Esophagus (tissue), 2 donors: ENCODE results near the gene UNG. TPM values are rescaled to one million over a fixed set of nuclear protein-coding genes. Genes with fewer than 3 reads are reported as not detected.

Experiments used
- H3K27ac ChIP-seq, 2 donors: one replicate each; pipeline ENCODE4 v1.5.1; 2013; ENCODE audit warnings: low read depth in 2 of 2, mild to moderate bottlenecking in 2 of 2, inconsistent platforms in 1 of 2, low read length in 1 of 2, moderate library complexity in 1 of 2
- H3K27me3 ChIP-seq, 2 donors: one replicate each; pipeline ENCODE4 v1.6.1; 2013; ENCODE audit warnings: low read length in 2 of 2, control low read depth in 1 of 2, mild to moderate bottlenecking in 1 of 2; ENCODE audit not compliant: insufficient read depth in 2 of 2, control insufficient read depth in 1 of 2
- H3K36me3 ChIP-seq, 2 donors: one replicate each; pipeline ENCODE4 v1.6.1; 2013; ENCODE audit warnings: low read length in 1 of 2; ENCODE audit not compliant: control insufficient read depth in 2 of 2, insufficient read depth in 2 of 2
- H3K4me1 ChIP-seq, 2 donors: one replicate each; pipeline ENCODE4 v1.6.1; 2013; ENCODE audit warnings: low read length in 1 of 2; ENCODE audit not compliant: control insufficient read depth in 2 of 2, insufficient read depth in 2 of 2
- H3K4me3 ChIP-seq, 2 donors: one replicate each; pipeline ENCODE4 v1.5.1; 2013; ENCODE audit warnings: low read length in 2 of 2, mild to moderate bottlenecking in 2 of 2, low read depth in 1 of 2, moderate library complexity in 1 of 2
- H3K9me3 ChIP-seq, 2 donors: one replicate each; pipeline ENCODE4 v1.6.1; 2013; ENCODE audit warnings: mild to moderate bottlenecking in 2 of 2, low read depth in 1 of 2, low read length in 1 of 2, moderate library complexity in 1 of 2; ENCODE audit not compliant: control insufficient read depth in 2 of 2, insufficient read depth in 1 of 2
- WGBS, 2 donors: extraction: QIAGEN DNeasy Blood & Tissue Kit; methylation state at CpG; one replicate each; pipeline ENCODE4 v1.1.7; 2013; 5-methylcytosine and 5-hydroxymethylcytosine counted together
- polyA plus RNA-seq, 2 donors: library from polyadenylated mRNA; stranded (reverse); fragments of 200-250 nt; gene quantifications; one replicate each; pipeline ENCODE4 v1.2.3, GENCODE V29; 2013
- donor health status: healthy with polysubstance abuse.
- donor health status: Bipolar disorder and iron deficiency.

UNG gene
- polyA plus RNA-seq, 2 donors: 22.9 to 27.5 TPM

DNA sequence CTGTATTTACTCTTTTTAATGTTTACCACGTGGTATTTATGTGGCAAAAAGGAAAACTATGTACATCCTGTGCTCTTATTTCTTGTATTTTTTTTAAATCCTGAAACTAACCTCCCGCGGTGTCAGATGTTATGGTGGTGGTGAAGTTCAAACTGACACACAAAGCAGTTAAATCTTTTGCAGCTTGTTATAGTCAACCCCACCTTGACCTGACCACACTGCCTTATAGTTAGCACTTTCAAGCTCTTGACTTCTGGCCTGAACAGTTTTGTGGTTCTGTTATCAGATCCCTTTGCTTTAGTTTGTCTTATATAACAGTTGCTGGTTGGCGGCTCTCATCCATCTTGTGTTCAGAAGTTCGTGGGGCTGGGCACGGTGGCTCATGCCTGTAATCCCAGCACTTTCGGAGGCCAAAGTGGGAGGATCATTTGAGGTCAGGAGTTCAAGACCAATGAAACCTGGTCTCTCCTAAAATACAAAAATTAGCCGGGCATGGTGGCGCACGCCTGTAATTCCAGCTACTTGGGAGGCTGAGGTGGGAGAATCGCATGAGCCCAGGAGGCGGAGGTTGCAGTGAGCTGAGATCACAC, 2.1 kb downstream of the UNG start:
- Histone ChIP-seq H3K4me3 (peak overlapping the region in 1 of 2 donors; percentile 82), H3K27me3 (no peaks in the 10 kb centered on the region), H3K36me3 (peaks cover 3 to 6% of the 10 kb centered on the region in 2 donors), H3K4me1 (peaks cover 0 to 5% of the 10 kb centered on the region in 2 donors), H3K27ac (peak overlapping the region in 1 of 2 donors; percentile 28), H3K9me3 (no peaks in the 10 kb centered on the region)
- WGBS, 2 donors: 65 to 67% methylated on average over 12 of the region's 12 CpGs

DNA sequence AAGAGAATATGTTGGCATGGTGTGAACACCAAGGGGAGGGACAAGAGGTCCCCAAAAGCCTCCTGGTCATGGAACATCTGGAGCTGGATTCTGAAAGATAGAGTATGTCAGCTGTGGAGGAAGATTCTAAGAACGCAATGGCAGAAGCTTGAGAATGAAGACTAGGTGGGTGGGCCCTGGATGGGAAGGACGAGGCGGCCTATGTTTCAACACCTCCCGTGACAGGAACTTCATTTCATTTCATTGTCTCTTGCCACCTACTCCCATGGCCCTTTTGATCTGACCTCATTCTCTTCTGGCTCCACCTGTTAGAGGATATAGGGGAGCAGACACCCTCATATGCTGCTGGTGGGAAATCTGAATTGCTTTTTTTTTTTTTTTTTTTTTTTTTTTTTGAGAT, 3.3 kb downstream of the UNG start:
- 91 to 98% methylated on average over 4 of the region's 4 CpGs for WGBS, 2 donors
- Histone ChIP-seq H3K4me3 (no peak overlapping the region), H3K27me3 (no peaks in the 10 kb centered on the region), H3K27ac (no peak overlapping the region), H3K4me1 (peaks cover 0 to 5% of the 10 kb centered on the region in 2 donors), H3K36me3 (peaks cover 4 to 13% of the 10 kb centered on the region in 2 donors), H3K9me3 (no peaks in the 10 kb centered on the region)

DNA sequence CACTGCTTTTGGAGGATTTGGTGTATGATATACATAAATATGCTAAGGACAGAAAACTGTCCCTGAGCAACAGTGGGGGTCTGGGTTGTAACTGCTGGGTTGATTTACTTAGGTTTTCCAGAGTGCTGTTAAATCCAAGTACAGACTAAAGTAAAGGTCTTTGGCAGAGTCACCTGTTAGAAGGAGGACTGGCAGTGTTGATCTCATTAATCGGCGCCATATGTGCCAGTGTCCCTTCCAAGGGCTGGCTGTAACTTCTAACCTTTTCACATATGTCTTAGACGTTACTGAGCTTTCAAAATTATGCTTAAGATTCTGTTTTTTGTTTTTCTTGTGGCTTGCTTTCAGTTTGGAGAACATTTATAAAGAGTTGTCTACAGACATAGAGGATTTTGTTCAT, 5.1 kb downstream of the UNG start:
- H3K4me3 ChIP-seq: no peak overlapping the region
- H3K27ac ChIP-seq: no peak overlapping the region
- H3K36me3 ChIP-seq: peaks cover 9 to 17% of the 10 kb centered on the region in 2 donors
- H3K27me3 ChIP-seq: no peaks in the 10 kb centered on the region
- H3K9me3 ChIP-seq: no peaks in the 10 kb centered on the region
- WGBS, 2 donors: 92% methylated on average over 3 of the region's 3 CpGs
- H3K4me1 ChIP-seq: peaks cover 0 to 1% of the 10 kb centered on the region in 2 donors

DNA sequence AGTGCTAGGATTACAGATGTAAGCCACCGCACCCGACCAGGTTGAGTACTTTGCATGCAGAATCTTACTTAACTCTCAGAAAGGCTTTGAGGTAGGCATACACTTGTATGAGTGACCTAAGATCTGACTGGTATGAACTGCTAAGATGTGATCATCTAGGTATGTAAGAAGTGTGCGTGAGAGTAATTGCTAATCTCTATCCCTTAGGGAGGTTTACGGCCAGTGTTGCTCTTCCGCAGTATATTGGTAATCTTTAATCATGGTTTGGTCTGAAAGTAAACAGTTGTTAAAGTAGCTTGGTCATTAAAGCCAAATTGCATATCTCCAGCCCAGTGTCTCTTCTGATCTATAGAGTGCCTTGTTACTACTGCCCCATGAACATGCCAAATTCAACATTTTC, 7.8 kb downstream of the UNG start:
- no peaks in the 10 kb centered on the region for H3K9me3 ChIP-seq
- 91 to 92% methylated on average over 5 of the region's 5 CpGs for WGBS, 2 donors
- H3K27me3 ChIP-seq: no peaks in the 10 kb centered on the region
- no peak overlapping the region for H3K4me3 ChIP-seq
- H3K36me3 ChIP-seq: peaks cover 9 to 17% of the 10 kb centered on the region in 2 donors
- H3K27ac ChIP-seq: no peak overlapping the region
- H3K4me1 ChIP-seq: no peaks in the 10 kb centered on the region

DNA sequence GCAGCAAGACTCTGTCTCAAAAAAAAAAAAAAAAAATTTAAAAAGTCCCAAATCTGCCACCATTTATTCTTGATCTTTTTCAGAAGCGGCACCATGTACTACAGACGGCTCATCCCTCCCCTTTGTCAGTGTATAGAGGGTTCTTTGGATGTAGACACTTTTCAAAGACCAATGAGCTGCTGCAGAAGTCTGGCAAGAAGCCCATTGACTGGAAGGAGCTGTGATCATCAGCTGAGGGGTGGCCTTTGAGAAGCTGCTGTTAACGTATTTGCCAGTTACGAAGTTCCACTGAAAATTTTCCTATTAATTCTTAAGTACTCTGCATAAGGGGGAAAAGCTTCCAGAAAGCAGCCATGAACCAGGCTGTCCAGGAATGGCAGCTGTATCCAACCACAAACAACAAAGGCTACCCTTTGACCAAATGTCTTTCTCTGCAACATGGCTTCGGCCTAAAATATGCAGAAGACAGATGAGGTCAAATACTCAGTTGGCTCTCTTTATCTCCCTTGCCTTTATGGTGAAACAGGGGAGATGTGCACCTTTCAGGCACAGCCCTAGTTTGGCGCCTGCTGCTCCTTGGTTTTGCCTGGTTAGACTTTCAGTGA, 12.5 kb downstream of the UNG start:
- WGBS, 2 donors: 89 to 93% methylated on average over 6 of the region's 6 CpGs

DNA sequence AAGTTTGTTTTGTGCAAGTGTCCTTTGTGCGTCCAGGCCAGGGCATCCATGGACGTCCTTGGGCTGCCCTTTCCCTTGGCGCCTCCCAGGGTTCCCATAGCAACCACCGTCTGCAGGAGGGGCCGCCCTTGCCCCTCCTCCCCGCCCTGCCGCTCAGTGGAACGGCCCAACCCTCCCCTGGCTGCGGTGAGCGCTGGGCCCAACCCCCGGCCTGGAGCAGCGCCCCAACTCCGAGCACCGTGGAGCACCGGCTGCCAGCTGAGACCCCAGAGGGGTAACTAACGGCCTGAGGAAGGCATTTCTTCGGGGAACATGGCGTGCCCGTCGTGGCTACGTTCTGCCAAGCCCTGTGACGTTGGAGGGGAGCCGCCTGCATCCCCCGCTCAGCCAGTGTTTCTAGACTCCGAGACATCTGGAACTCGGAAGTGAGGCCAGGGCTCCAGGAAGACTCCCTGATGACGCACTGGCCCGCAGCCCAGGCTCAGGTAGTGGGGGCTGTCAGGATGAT, 13.6 kb downstream of the UNG start:
- Histone ChIP-seq H3K4me1 (peaks cover 0 to 5% of the 10 kb centered on the region in 2 donors), H3K9me3 (no peaks in the 10 kb centered on the region), H3K4me3 (peak overlapping the region; percentile 59 to 60), H3K27ac (peak overlapping the region; percentile 90 to 93), H3K27me3 (no peaks in the 10 kb centered on the region), H3K36me3 (peaks cover 2 to 4% of the 10 kb centered on the region in 2 donors)
- WGBS, 2 donors: 12% methylated on average over 27 to 28 of the region's 28 CpGs

More for the DNA sequence above, 12.5 kb downstream of the UNG start:
- Histone ChIP-seq H3K36me3 (peaks cover 5 to 8% of the 10 kb centered on the region in 2 donors), H3K27ac (peak overlapping the region; percentile 22), H3K27me3 (no peaks in the 10 kb centered on the region), H3K4me3 (no peak overlapping the region), H3K4me1 (no peaks in the 10 kb centered on the region), H3K9me3 (no peaks in the 10 kb centered on the region)

DNA sequence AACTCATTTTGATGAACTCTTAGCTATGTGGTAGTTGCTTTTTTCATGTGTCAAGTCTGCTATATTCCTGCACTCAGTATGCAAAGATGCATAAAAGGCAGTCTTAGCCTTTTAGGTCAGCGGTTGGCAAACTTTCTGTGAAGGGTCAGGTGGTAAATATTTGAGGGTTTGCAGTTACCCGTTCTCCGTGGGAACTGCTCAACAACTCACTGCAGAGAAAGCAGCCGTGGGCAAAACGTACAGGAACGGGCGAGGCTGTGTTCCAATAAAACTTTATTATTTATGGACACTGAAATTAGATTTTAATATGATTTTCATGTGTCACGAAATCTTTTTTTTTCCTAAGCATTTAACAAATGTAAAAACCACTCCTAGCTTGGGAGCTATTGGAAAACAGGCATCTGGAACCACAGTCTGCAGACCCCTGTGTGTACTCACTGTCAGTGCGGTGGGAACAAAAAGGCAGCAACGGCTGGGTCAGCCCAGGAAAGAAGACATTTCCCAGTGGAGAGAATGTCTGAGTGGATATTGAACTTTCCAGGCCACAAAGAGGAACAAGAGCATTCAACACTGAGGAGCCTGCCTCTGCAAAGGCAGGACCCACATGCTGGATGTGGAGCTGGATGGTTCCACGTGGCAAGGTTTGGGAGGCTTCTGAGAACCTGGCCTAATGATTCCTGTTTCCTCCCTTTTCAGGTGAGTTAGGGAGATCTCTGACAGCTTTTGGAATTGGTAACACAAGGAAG, 15.5 kb downstream of the UNG start:
- H3K27ac ChIP-seq: peak overlapping the region; percentile 36 to 50
- H3K9me3 ChIP-seq: no peaks in the 10 kb centered on the region
- no peaks in the 10 kb centered on the region for H3K27me3 ChIP-seq
- H3K36me3 ChIP-seq: no peaks in the 10 kb centered on the region
- H3K4me1 ChIP-seq: peaks cover 0 to 5% of the 10 kb centered on the region in 2 donors
- no peak overlapping the region for H3K4me3 ChIP-seq
- 71 to 77% methylated on average over 11 of the region's 11 CpGs for WGBS, 2 donors

DNA sequence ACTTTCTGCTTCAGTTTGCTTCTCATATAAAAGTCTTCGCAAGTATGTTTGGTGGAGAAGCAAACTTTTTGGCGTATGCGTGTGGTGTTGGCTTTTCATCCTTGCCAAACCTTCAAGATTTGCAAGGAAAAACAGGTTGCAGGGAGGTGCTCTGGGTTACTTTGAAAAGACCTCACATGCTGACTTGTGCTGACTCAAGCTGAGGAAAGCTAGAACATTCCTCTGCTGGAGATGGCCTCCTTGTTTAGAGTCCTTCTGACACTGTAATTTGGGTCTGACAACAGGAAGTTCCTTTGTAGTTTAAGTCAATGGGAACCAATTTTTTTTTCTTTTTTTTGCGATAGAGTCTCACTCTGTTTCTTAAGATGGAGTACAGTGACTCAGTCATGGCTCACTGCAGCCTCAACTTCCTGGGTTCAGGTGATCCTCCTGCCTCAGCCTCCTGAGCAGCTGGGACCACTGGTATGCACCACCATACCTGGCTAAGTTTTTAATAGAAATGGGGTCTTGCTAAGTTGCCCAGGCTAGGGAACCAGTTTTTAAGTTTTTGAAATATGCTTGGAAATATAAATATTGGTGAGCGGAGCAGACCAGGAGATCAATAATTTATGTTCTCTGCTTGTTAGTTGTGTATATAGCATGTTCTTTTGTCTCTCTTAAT, 16.4 kb downstream of the UNG start:
- Histone ChIP-seq H3K4me1 (peaks cover 0 to 5% of the 10 kb centered on the region in 2 donors), H3K9me3 (no peaks in the 10 kb centered on the region), H3K36me3 (no peaks in the 10 kb centered on the region), H3K27me3 (no peaks in the 10 kb centered on the region), H3K27ac (peak overlapping the region; percentile 37 to 45), H3K4me3 (no peak overlapping the region)
- WGBS, 2 donors: 64 to 74% methylated on average over 5 of the region's 5 CpGs

DNA sequence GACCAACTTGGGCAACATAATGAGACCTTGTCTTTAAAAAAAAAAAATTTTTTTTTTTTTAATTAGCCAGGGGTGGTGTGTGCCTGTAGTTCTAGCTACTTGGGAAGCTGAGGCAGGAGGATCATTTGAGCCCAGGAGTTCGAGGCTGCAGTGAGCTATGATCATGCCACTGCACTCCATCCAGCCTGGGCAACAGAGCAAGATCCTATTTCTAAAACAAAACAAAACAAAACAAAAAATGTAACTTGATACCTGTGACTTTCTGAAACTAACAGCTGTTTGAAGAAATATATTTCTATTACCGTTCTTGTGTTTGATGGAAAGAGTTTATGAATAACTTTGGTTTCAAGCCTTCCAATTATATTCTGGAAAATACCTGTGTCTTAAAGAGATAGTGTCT, 17.2 kb downstream of the UNG start:
- no peak overlapping the region for H3K4me3 ChIP-seq
- H3K4me1 ChIP-seq: peaks cover 0 to 5% of the 10 kb centered on the region in 2 donors
- H3K36me3 ChIP-seq: no peaks in the 10 kb centered on the region
- H3K9me3 ChIP-seq: no peaks in the 10 kb centered on the region
- peak overlapping the region in 1 of 2 donors; percentile 28 for H3K27ac ChIP-seq
- 57 to 58% methylated on average over 2 of the region's 2 CpGs for WGBS, 2 donors
- H3K27me3 ChIP-seq: no peaks in the 10 kb centered on the region
